ENCODE results near the gene MAB21L3.

MAB21L3 gene

GRCh38 chr1:116111524-116112021 is 374 bp downstream of the MAB21L3 start:
- DNase-seq: no peak

- DNase-seq: no peak
Observed at GRCh38 chr1:116112388-116113140, 1.4 kb downstream of the MAB21L3 start.

DNA sequence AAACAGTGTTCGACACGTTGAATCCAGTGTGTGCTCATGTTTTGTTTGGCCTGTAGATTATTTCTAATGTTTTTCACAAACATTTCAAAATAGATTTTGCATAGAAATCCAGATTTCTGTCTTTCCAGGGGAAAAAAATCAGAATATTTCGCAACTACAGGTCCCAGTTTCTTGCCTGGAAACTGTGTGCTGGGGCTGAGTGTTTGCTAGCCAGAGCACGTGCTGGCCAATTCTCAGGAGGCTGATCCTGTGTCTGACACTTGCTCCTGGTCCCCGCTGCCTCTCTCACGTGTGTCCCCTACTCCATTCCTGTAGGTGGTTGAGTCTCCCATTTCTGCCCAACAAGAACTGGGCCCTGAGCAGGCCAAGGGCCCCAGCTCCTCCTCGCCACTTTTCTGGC is 2.4 kb downstream of the MAB21L3 start:
- DNase-seq: no peak

DNA sequence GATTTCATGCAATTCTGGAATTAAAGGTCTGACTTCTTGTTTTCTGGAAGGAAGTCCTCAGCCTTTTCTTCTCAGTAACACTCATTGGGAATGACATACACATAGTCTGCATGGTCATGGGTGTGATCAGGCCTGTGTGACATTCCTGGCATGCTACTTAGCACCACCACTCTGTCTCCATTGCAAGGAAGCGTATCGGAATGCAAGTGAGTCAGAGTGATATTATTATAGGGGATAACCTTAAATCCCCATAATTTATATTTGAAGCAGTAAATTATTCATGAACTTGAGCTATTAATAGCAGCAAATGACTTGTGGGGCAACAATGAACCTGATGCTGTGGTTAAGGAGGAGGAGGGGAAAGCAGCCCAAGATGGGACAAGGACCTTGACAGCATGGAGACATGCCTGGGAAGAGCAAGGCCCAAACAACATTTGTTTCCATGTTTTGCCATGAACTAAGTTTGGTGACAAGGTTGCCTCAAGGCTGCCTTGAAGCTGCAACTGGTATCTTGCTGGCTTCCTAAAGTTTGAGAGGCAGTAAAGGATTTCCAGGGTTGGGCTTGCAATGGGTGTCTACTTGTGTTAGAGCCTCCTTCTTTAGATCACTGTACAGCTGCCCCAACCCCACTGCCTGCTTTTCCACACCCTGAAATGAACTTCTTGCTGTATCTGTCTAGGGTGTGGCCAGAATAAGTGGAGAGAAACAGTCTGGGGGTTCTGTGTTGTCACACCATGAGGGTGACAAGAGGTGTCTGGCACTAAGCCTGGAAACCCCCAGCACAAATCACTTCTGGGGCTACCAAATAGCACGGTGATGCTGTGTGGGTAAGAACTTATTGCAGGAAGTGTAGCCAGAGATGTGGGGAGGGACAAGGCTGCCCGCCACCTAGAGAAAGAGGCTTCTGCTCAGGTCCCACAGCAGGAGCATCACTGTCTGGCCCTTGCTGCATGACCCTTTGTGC is 4.6 kb downstream of the MAB21L3 start:
- no peak for DNase-seq

DNA sequence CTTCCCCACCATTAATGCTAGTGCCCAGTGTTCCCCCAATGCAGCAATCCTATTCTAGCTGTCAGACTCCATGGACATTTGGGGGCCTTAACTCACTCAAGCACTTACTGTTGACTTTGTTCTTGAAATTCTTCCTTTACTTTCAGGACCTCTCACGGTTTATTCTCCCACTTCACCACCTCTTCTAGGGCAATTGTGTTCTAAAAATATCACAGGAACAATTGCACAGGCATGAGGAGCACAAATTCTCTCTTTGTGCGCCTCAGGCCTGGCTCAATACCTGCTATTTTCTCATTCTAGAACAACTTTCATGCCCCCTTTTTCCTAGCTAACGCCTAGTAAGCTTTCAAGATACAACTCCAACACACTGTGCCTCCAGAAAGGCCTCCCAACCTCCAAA is 7.3 kb downstream of the MAB21L3 start:
- no peak for DNase-seq

- DNase-seq: no peak
Observed at GRCh38 chr1:116119876-116120275, 8.7 kb downstream of the MAB21L3 start.

DNA sequence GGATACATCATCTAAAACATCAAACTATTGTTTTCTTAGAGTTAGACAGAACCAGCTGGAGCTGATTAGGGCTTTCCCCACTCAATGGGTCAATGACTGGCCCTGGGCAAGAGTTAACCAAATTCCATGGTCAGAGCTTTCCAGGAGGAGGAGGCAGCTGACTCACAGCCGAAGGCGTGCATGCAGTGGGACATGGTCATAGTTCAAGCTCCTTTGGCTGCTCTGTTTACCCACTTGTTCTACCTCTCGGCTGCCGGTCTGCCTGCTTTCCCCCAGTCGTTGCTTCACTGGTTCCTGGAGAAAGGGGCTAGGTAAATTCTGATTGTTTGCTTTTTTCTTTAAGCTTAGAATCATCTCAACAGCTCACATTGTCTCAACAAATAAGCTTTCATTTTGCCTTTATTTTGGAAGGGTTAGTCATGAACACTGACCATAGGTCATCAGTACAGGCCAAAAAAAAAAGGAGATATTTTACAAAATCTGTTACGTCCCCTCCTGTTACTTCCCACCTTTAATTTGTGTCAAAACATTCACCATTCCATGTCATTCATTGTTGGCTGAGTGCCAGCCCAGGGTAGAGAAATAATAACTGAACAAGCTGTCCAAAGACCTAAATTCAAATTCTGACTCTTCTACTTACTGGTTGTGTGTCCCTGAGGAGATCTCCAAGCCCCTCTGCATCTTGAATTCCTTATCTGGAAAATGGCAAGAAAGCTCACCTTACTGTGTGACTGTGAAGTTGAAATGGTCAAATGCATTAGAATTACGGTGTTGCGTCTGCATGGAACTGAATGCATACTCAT is 12.0 kb downstream of the MAB21L3 start:
- no peak for DNase-seq

- DNase-seq: no peak
Observed at GRCh38 chr1:116123837-116124533, 12.8 kb downstream of the MAB21L3 start.

DNA sequence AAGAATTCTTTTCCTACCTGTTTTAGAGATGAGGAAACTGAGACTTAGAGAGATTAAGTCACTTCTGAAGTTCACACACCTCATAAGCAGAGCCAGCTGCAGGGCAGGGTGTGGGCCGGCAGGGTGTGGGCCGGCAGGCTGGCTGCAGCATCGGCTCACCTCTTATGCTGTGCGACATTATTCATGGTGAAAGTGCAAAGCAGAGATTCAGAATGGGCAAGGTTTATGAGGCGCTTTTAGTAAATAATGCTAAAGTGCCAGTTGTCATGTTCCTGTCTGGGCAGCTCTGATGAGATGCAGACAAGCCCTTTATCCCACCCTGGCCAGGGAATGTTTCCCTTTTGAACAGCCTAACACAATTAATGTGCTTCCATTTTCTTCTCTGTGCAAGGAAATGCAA is 14.6 kb downstream of the MAB21L3 start:
- no peak for DNase-seq

GRCh38 chr1:116126281-116126680 is 15.1 kb downstream of the MAB21L3 start:
- no peak for DNase-seq

GRCh38 chr1:116127123-116127847 is 16.1 kb downstream of the MAB21L3 start:
- DNase-seq: no peak

- no peak for DNase-seq
Observed at GRCh38 chr1:116127848-116128540, 16.8 kb downstream of the MAB21L3 start.

DNA sequence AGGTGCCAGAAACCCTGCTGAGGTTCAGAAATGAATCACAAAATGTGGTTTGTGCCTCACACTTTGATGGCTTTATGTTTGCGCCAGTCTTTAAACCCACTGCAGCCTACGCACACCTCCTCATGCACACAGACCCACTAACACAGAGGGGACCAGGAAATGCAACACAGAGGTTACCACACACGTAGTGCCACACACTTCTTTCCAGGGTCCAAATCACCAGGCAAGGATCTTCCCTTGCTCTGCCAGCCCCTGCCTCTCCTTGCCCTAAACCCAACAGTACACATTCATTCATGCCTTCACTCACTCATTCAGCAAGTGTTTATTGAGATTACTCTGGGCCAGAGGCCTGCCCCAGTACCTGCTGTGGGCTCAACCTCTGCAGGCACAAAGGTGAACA is 17.5 kb downstream of the MAB21L3 start:
- no peak for DNase-seq

DNA sequence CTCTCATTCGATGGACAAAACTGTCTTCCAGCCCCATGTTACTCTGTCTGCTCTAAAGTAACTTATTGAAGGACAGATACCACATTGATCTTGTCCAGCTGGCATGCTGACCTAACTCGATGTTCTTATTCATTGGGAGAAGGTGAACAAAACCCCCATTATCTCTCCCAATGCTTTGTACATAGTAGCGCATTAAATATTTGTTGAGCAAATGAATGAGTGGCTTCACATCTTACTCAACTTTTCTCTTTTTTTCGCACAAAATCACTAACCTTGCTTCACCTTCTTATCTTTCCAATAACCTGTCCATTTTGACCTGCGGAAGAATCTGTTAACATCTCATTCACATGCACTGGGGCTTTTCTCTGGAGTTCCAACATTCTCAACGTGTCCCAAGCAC is 18.3 kb downstream of the MAB21L3 start:
- no peak for DNase-seq

DNA sequence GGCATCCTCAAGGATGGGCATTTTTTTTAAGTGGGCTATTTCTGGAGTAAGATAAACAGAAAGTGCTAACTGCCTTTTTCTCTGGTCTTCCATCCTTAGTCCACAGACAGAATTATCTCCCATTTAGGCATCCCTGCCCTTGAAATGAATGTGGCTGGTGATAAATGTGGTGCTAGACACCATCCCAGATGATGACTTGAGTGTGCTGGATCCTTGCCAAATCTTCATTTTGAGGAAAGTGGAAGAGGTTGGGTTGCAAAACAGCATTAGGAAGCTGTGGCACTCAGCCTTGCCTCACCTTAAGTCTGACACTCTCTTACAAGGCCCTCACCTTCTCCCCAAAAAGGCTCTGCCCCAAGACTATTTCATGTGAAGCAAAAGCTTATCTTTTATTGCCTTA is 19.2 kb downstream of the MAB21L3 start:
- no peak for DNase-seq

DNA sequence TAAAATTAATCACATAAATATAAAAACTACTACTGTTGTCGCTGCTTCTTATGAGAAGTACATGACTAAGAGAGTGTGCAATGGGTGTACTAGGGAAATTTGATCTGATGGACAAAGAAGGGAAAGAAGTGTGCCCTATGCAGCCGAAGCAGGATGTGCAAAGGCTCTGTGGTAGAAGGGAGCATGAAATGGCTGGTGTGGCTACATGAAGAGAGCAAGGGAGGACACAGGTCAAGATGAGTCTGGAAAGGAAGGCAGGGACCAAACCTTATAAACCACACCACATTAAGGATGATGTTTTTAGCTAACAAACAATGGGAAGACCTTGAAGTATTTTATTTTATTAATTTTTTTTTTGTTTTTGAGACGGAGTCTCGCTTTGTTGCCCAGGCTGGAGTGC is 20.0 kb downstream of the MAB21L3 start:
- no peak for DNase-seq

DNA sequence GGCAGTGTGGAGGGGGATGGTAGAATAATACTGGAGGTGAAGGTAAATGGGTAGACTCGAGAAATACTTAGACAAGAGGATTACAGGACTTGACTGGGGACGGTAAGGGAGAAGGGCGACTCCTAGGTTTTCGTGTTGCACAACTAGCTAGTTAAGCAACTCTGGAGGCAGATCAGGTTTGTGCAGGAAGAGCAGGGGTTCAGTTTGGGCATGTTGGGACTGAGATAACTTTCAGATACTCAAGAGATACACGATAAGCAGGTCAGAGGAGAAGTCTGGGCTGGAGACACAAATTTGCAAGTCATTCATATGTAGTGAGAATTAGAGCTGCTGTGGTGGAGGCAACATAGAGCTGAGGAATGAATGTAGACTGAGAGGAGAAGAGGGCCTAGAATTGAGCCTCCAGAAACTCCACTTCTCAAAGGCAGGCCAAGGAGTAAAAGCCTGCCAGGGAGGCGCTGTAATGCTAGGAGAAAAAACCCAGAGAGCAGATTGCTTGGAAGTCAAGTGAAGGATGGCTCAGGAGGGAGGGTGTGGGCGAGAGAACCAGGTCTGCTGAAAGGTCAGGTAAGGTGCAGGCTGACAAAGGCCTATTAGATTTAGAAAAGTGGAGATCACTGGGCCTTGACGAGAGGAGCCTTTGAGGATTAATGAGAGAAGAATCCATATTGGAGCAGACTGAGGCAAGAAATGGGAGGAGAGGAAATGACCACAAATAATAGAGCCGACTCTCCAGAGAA is 20.8 kb downstream of the MAB21L3 start:
- DNase-seq: no peak

DNA sequence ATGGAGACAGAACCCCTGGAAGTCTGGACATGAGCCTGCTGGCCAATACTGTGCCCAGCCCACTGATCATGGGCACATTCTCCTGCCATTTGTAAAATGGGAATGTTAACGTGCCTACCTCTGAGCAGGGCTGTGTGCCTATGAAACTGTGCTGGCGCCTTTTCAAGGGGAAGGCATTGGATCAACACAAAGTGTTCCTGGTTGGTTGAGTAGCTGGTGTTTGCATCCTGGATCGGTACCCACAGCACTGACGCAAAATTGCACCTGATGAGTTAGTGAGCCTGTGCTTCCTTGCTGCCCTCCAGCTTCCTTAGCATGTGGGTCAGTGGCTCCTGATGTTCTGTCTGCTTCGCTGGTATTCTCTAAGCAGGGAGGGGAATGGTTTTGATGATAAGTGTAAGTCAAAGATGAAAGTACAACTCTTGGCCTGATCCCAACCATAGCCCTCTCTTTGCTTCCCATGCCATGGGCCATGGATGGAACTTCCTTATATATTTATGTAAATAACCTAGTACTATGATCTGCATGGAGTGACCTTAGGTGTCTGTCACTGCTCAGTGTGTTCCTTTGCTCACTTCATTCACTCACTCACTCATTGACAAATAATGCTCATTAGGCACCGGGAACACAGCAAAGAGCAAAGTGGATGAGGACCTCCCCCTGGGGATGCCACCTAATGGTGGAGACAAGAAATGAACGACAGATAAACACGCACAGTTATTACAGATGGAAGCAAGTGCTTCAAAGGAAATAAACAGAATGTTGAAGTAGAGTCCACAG is 22.7 kb downstream of the MAB21L3 start:
- DNase-seq: no peak

All from nucleus accumbens (tissue), 56 donors.